Loucy (cell line): Measurements from ENCODE around the gene DAB1.
"Not testable (repeated sequence)": the region's sequence is repeated elsewhere in the genome, so short reads cannot be mapped to it uniquely, and the experiment has no call there.

Source experiments
- CTCF ChIP-seq: fragments of 200-600 bp; sonication (generic); conservative IDR thresholded peaks from 2 replicates; pipeline ENCODE4 v1.5.1; 2014; ENCODE audit warnings: mild to moderate bottlenecking, antibody characterized with exemption, low read length
- EZH2phosphoT487 ChIP-seq: fragments of 200-600 bp; IDR thresholded peaks from 2 replicates; pipeline ENCODE4 v1.6.1; 2018; ENCODE audit warnings: antibody characterized with exemption, mild to moderate bottlenecking, moderate library complexity, borderline replicate concordance

GRCh38 chr1:57220905-57221304 is 203.0 kb downstream of the DAB1 start:
- TF ChIP-seq CTCF, EZH2phosphoT487: not testable (repeated sequence)
